ENCODE data around the gene C1orf141.
"Not testable (repeated sequence)": the region's sequence is repeated elsewhere in the genome, so short reads cannot be mapped to it uniquely, and the experiment has no call there.

The C1orf141 gene

DNA sequence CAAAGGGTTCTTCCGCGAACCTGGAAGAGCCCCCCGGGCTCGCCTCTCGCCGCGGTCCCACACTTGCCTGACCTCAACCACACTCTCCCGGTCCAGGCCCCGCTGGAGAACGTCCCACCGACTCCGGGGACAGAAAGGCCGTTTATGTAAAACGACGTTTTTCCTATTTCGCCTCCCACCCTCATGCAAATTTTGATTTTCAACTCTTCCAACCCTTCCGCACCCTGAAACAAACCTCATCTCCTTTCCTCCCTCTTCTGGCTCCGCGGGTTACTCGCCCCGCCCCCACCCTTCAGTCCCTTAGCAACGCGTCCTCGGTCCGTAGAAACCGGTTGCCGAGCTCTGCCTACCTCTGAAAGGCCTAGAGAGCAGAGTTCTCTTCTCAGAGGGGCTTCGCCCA, at the start of gene C1orf141:
C1orf141 (minus strand) TSS at position 276 of the 400 bp plus-strand sequence. CDS start 7,730 bp downstream, outside the sequence.
- peak; percentile 14 for DNase-seq (ENCODE audit: low spot score)

DNA sequence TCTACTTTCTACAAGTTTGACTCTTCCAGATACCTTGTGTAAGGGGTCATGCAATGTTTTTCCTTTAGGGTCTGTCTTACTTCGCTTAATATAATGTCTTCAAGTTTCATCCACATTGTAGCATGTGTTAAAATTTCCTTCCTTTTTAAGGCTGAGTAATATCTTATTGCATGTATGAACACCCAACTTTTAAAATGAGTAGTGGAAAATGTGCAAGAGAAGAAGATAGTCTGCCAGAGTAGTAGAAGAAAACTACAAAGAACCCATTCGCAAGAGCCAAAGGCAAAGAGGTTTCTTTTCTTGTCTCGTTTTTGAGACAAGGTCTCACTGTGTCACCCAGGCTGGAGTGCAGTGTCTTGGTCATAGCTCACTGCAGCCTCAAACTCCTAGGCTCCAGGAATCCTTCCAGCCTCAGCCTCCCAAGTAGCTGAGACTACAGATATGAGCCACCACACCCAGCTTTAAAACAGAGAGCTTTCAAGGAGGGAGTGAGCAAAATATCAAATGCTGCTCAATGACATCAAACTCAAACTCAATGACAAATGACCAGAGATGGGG, 40.8 kb upstream of the C1orf141 start:
- DNase-seq (ENCODE audit: low spot score): no peak

DNA sequence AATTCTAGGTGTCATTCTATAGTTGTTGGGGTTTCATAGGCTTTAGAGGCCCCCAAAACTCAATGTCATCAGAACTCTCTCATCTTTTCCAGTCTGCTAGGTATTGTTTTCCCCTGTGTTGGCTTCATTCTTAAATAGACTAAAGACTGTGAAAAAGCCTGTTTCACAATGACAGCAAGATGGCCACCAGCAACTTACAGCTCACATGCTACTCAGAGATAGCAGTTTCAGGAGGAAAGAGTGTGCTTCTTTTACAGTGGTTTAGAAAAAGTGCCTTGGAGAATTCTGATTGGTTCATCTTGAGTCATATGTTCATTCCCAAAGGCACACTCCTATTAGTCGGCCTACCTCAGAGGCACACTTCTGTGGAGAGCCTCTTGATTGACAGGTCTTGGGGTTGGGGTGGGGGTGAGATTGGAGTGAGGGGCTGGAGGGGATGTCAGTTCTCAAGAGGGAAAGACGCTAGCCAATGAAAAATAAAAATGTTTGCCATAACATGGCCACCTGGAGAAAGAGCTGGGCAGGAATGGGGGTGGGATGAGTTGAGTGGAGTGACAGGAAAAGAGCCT, 40.0 kb upstream of the C1orf141 start:
- DNase-seq (ENCODE audit: low spot score): no peak

DNA sequence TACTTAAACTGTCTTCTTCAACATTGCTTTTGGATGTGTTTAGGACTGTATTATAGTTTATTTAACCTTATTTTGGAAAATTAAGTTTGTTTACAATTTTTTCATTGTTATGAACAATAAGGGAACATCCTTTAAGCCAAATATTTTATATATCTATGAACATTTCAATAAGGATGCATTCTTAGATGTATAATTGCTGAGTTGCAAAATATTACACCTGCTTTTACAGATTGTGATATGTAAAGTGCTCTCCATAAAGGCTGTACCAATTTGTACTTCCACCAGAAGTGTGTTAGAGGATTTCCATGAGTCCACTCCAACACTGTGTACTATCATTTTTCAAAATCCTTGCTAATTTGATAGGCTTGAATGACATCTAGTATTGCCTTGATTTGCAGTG, 39.2 kb upstream of the C1orf141 start:
- DNase-seq (ENCODE audit: low spot score): no peak

DNA sequence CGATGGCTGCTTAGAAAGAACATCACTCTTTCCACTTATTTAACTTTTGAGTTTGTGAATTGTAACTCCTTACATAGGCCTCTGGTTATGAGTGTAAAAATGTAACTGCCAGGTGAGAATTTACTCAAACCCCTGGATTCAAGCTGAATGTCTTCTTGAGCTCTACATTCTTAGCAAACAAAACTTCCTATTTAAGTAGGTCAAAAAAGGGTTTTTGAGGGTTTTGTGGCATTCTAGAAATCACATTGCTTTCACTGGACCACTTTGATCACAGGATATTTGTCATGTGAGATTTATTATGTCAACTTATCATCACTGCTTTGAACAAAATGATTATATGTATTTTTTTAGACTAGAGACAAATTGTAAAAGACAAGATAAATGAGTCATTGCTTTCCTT, 37.2 kb upstream of the C1orf141 start:
- no peak for DNase-seq (ENCODE audit: low spot score)

DNA sequence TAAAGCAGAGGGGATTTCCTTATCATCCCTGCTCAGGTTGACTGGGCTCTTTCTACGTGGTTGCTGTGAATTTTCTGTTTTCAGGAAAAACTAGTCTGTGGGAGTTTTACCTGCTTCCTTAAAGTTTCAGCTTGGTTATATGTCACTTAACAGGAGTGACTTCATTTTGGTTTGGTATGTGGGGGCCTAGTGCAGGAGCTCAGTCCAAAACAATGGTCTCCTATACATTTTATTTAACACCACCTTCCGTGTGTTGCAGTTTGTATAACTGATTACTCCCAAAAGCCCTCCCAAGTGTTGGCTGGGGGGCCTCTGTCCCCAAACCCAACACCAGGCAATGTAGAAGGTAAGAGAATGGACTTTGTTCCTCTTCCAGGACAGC, 36.8 kb upstream of the C1orf141 start:
- no peak for DNase-seq (ENCODE audit: low spot score)

DNA sequence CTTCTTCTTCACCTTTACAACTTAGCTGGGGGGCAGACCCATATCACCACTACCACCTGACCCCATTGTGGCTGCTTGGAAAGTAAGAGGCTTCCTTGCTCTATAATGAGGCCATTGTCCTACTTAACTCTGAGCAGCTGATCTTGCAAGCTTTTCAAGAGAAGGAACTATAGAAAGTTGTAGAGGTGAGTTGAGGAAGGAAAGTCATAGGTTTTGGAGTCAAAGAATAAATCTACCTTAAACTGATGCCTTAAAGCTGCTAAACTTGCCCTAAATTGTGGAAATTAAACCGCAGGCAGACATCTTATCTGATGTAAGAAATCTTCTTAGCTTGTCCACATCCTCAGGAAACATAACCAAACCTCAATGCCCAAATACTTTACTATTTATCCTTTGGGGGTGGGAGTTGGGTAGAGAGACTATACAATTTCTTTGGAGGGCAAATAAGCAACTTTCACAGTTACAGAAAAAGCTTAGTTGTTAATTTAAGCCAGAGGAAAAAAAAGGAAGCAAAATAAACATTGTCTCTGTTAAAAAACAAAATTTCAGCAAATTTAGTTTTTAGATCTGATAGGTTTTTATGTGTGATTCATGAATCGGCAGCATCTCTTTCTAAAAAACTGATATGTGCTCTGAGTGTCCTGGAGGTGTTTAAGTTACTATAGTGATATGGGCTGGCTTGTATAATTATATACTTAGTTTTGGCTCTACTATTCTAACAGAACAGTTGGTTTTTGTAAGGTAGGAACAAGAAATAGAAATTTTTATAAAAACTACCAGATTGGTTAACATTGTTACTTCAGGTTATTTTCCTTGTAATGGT, 36.2 kb upstream of the C1orf141 start:
- DNase-seq (ENCODE audit: low spot score): no peak

DNA sequence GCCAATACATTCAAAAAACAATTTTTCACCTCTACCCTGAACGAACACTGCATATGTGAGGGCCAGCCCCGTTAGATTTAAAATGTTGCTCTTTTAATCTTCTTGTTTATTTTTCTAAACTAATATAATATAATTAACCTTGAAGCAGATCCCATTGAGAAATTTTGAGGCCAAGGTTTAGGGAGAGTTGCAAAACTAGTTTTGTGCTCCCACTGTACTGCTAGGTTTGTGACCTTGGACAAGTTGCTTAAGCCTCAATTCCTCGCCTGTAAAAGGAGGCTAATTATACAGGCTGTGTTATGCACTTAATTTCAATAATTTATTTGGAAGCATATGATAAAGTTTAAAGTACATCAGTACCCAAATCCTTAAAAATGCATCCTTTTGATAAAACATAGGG, 35.2 kb upstream of the C1orf141 start:
- no peak for DNase-seq (ENCODE audit: low spot score)

DNA sequence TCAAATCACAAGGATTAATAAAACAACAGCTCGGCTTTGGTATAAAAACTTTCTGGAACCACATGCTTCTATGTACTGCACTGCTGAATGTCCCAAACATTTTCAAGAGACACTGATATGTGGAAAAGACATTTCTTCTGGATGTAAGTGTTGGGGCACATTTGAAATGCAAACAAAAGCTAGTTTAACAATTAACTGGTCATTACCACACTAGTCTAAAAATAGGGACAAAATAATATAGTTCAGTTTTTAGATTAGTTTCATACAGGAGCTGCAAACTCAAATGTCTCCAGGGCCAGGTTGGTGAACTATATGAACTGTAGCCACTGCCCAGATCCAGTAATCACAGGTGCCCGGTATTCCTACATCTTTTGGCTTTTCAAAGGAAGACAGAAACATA, 34.7 kb upstream of the C1orf141 start:
- DNase-seq (ENCODE audit: low spot score): no peak

DNA sequence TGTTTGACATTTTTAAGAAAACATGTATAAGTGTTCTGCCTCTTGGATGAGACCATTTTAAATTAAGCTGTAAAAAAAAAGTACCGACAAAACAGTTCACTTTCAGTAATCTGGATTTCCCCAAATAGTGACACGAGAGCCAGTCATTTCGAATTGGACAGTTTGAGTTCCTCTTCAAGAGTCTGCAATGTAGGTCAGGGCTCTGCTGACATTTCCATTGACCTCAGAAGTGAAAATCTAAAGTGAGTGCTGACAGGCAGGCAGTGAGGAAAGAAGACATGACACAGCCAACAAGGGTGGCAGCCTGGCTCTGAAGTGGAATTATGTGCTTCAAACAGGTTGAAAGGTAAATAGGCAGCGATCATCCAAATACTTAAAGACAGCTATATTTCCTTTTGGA, 31.4 kb upstream of the C1orf141 start, which contains the start of gene IL23R:
IL23R (plus strand) TSS at position 259 of the 400 bp plus-strand sequence. CDS start 1,667 bp downstream, outside the sequence.
- no peak for DNase-seq (ENCODE audit: low spot score)

DNA sequence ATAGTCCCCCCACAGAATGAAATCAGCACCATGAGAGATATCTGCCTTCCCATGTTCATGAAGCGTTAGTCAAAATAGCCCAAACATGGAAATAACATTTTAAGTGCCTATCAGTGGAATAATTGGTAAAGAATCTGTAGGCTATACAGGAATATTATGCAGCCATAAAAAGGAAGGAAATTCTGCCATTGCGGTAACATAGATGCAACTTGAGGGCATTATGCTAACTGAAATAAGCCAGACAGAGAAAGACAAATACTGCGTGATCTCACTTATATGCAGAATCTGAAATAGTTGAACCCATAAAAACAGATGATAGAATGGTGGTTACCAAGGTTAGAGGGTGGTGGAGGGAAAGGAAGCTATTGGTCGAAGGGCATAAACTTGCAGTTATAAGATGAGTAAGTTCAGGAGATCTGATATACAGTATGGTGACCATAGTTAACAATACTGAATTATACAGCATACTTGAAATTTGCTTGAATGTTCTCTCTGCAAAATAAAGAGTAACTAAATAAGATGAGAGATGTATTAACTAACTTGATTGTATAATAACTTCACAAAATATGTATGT, 30.8 kb upstream of the C1orf141 start:
- no peak for DNase-seq (ENCODE audit: low spot score)

DNA sequence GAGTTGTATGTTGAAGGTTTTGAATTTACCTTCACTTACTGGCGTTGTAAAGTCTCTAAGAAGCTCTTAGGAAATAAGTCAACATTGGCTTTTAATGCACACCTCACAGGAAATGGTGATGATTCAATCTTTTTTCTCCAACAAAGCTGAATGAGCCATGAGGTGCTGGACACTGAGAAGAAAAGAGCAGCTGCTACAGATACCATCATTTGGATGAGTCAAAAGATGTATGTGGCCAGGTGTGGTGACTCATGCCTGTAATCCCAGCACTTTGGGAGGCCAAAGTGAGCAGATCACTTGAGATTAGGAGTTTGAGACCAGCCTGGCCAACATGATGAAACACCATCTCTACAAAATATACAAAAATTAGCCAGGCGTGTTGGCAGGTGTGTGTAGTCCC, 28.2 kb upstream of the C1orf141 start:
- DNase-seq (ENCODE audit: low spot score): no peak

DNA sequence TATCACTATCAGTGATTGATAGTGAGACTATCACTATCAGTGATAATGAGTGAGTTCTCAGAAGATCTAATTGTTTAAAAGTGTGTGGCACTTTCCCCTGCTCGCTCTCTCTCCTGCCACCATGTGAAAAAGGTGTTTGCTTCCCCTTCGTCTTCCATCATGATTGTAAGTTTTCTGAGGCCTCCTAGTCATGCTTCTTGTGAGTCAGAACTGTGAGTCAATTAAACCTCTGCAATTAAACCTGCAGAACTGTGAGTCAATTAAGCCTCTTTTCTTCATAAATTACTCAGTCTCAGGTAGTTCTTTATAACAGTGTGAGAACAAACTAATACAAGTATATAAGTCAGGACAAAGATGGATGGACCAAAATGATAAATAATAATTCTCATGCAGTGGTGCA, 24.5 kb upstream of the C1orf141 start:
- DNase-seq (ENCODE audit: low spot score): no peak

DNA sequence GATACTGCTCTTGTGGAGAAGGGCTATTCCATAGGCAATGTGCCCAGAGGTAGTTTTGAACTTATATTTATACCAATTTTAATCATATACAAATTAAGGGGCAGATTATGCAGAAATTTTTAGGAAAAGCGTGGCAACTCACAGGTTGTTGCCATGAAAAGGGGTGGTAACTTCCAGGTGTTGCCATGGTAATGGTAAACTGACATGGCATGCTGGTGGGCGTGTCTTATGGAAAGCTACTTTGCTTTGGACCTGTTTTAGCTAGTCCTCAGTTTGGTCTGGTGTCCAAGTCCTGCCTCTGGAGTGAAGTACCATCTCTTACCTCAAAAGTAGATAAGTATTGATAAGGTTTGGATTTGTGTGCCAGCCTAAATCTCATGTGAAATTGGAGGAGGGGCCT, 23.6 kb upstream of the C1orf141 start:
- DNase-seq (ENCODE audit: low spot score): no peak

DNA sequence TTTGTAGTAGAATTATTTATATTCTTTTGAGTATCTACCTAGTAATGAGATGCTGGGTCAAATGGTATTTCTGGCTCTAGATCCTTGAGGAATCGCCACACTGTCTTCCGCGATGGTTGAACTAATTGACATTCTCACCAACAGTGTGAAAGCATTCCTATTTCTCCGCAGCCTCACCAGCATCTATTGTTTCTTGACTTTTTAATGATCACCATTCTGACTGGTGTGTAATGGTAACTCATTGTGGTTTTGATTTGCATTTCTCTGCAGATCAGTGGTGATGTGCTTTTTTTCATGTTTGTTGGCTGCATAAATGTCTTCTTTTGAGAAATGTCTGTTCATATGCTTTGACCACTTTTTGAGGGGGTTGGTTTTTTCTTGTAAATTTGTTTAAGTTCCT, 16.2 kb upstream of the C1orf141 start:
- DNase-seq (ENCODE audit: low spot score): no peak

DNA sequence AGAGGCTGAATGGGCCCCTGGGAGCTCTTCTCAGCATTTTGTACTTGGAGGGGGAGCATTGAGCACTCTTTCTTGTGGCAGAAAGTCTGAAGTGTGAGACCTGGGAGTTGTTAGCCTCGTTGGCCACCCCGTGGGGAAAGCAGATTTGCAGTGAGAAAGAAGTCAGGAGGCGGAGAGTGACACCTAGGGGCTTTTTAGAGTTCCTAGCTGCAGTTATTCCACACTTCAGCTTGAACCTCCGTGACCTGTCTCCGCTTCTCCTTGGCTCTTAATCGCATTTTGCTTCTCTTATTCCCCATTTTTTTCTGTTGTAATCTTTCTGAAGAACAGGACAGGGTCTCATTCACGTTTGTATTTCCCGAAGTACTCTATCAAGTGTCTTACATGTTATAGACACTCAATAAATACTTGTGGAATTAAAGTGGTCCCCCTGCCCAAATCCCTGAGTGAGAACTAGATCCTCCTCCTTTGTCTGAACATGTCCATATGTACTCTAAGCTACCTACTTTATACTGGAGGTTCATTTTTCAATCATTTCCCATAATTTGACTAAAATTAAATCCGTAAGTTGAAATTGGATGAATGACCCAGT, 14.5 kb upstream of the C1orf141 start:
- DNase-seq (ENCODE audit: low spot score): peak; percentile 50

DNA sequence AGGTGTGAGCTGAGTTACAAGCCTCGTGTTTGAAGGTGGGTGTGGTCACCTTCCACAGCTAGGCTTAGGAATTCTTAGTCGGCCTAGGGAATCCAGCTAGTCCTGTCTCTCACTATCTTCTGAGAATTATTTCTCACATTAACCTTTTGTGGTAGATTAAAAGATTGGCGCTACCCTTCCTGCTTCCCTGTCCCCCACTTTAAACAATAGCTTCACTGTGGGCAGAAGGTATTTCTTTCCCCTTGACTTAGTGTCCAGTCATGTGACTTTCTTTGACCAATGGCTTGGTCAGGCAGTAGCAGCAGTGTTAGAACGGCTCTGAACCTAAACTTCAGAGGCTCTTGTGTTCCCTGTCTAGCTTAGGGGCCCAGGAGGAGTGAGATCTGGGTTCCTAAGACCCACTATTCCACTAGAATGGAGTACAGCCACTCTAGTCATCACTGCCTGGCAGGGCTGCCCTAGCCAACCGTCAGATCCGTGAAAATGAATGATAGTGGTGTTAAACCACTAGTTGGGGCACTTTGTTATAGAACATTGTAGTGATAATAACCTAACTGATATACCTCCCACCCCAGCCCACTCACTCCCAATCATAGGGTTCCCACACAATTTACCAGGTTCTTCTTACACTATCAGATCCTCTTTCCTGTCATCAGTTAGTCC, 13.9 kb upstream of the C1orf141 start:
- no peak for DNase-seq (ENCODE audit: low spot score)

DNA sequence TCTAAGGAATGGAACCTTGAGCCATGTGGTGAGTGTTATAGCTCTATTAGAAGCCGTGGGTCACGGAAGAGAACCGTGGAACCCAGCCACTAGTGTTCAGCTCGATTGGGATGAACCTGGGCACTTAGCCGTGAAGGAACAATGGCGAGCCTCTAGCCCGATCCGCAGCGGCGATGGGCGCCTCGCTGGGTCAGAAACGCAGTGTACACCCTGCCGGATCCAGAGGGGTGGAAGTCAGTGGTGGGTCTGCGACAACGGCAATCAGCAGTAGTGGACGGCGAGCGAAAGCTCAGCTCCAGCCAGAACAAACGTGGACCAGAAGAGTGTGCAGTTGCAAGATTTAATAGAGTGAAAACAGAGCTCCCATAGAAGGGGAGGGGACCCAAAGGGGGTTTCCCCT, 13.2 kb upstream of the C1orf141 start:
- DNase-seq (ENCODE audit: low spot score): not testable (repeated sequence)

DNA sequence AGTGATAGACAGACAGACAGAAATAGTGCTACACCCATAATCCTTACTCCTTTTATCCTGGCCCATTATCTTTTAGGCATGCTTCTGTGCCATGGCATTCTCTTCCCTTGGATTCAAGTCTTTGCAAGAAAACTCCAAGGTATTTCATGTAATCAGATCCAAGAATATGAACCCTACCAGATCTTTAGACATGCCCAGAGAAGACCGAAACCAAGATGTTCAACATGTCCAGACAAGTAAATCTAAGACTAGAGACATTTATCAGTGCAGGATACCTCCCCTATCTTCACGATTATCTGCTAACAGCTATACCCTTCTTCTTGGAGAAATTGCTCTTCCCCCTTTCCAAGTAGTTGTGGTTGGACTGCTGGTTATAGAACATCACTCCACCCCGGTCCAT, 11.8 kb upstream of the C1orf141 start:
- no peak for DNase-seq (ENCODE audit: low spot score)

DNA sequence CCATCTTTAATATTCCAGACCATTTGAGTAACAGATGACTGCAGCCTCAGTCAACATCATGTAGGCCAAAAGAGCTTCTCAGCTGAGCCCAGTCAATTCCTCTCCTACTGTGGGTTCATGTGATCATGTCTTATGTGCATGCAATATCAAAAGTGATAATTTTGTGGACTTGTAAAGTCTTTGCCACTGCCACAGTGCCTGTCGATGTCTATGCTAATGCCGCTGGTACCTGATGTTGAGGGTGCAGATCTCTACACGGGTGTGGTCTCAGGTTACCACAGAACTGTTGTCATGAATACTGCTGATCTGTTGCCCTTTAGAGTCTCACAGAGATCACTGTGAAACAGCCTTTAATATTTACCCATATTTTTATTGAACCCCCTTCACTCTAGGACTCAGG, 11.3 kb upstream of the C1orf141 start:
- no peak for DNase-seq (ENCODE audit: low spot score)

DNA sequence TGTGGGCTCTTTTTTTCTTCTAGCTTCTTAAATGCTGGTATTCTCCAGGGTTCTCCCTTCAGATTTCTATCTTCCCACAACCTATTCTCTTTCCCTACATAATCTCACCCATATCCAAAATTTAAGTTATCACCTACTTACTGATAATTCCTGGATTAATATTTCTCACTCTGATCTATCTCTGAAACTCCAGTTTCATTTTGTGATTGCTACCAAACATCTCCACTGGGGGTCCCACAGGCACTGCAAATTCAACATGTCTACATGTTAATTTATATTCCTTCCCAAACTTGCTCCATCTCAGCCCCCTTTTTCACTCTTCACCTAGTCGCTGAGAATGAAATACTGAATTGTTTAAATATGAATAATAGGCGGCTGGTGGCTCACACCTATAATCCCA, 9.9 kb upstream of the C1orf141 start:
- DNase-seq (ENCODE audit: low spot score): no peak

DNA sequence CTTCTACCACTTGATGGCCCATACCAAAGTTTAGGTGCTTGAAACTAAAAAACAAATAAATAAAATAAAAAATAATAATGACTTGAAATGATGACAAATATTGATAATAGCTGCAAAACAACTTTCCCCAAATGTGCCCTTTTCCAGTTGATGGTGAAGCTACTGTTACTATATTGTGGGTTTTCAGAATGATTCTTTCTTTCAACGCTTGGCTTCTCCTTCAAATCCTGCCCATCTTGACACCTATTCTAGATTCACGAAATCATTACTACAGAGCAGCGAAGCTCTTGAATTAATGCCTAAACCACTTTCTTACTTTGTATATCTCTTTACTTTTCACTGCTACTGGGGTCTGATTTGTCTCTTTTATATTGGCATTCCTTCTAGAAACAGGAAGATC, 9.2 kb upstream of the C1orf141 start:
- no peak for DNase-seq (ENCODE audit: low spot score)

Measured in hematopoietic multipotent progenitor cell treated with erythropoietin and hydrocortisone succinate and interleukin-3 and kit ligand, for 15 days (in vitro differentiated cells).